ENCODE measurements around the gene FOXP1.
A peak's percentile ranks its signal among the peaks of the same experiment; 100 is the strongest.

Gene FOXP1

GRCh38 chr3:71127052-71127831 lies 456.3 kb downstream of the FOXP1 start:
- H3K4me3 ChIP-seq (ENCODE audit: low read length) = no peak overlapping the region
- no peak for DNase-seq (ENCODE audit: low read depth)
- TF ChIP-seq, protein P1, sequence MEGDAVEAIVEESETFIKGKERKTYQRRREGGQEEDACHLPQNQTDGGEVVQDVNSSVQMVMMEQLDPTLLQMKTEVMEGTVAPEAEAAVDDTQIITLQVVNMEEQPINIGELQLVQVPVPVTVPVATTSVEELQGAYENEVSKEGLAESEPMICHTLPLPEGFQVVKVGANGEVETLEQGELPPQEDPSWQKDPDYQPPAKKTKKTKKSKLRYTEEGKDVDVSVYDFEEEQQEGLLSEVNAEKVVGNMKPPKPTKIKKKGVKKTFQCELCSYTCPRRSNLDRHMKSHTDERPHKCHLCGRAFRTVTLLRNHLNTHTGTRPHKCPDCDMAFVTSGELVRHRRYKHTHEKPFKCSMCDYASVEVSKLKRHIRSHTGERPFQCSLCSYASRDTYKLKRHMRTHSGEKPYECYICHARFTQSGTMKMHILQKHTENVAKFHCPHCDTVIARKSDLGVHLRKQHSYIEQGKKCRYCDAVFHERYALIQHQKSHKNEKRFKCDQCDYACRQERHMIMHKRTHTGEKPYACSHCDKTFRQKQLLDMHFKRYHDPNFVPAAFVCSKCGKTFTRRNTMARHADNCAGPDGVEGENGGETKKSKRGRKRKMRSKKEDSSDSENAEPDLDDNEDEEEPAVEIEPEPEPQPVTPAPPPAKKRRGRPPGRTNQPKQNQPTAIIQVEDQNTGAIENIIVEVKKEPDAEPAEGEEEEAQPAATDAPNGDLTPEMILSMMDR (IDR thresholded peaks at IDR 0.05; ENCODE audit: insufficient read depth, low read depth, low read length, missing control alignments) = no peak

DNA sequence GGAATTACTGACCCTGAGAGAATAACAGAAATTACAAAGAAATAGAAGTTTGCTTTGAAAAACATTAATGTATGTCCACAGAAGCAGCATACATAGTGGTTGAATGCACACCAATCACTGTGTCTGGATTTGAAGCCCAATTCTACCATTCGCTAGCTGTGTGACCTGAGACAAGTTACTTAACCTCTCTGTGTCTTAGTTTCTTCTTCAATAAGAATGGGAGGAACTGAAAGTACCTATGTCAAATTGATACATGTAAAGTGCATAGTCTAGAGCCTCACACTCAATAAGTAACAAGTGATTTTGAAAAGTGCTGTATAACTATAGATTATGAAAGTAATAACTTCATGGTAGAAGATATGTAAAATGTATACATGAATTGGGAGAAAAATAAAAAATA lies 457.8 kb downstream of the FOXP1 start:
- no peak for DNase-seq (ENCODE audit: low read depth)
- TF ChIP-seq, protein P1 (IDR thresholded peaks at IDR 0.05; ENCODE audit: insufficient read depth, low read depth, low read length, missing control alignments) = no peak
- H3K4me3 ChIP-seq (ENCODE audit: low read length) = no peak overlapping the region

DNA sequence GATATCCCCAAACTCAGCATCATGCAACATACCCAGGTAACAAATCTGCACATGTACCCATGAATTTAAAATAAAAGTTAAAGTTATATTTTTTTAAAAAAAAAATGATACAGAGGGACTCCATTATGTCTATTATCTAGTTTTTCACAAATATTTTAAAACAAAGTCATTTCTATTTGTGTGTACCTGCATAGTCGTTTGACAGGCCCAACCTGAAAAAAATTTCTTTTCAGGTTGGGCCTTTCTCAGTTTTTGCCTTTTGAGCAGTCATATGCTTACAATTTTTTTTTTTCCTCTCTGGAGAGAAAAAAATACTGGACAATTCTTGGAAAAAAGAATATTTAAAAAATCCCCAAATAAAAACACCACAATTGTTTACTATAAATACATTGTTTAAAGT lies 459.5 kb downstream of the FOXP1 start:
- no peak overlapping the region for H3K4me3 ChIP-seq (ENCODE audit: low read length)
- TF ChIP-seq, protein P1 (IDR thresholded peaks at IDR 0.05; ENCODE audit: insufficient read depth, low read depth, low read length, missing control alignments) = no peak
- no peak for DNase-seq (ENCODE audit: low read depth)

- no peak overlapping the region for H3K4me3 ChIP-seq (ENCODE audit: low read length)
- TF ChIP-seq, protein P1 (IDR thresholded peaks at IDR 0.05; ENCODE audit: insufficient read depth, low read depth, low read length, missing control alignments) = no peak
These were observed 460.9 kb downstream of the FOXP1 start for GRCh38 chr3:71122641-71123040.

GRCh38 chr3:71121429-71122167 lies 461.9 kb downstream of the FOXP1 start:
- peak; percentile 51 for DNase-seq (ENCODE audit: low read depth)
- TF ChIP-seq, protein P1 (IDR thresholded peaks at IDR 0.05; ENCODE audit: insufficient read depth, low read depth, low read length, missing control alignments) = no peak
- H3K4me3 ChIP-seq (ENCODE audit: low read length) = no peak overlapping the region

More at GRCh38 chr3:71122641-71123040, 460.9 kb downstream of the FOXP1 start:
- DNase-seq (ENCODE audit: low read depth) = no peak

- no peak overlapping the region for H3K4me3 ChIP-seq (ENCODE audit: low read length)
- no peak for DNase-seq (ENCODE audit: low read depth)
- TF ChIP-seq, protein P1 (IDR thresholded peaks at IDR 0.05; ENCODE audit: insufficient read depth, low read depth, low read length, missing control alignments) = no peak
These were observed 463.5 kb downstream of the FOXP1 start for GRCh38 chr3:71120012-71120411.

Data from epithelial cell of esophagus (primary cell).